GM12878 (cell line): ENCODE measurements around the gene RANBP6. TPM values are rescaled to one million over a fixed set of nuclear protein-coding genes. Genes with fewer than 3 reads are reported as not detected.
A peak's percentile ranks its signal among the peaks of the same experiment; 100 is the strongest.

Experiments used
- ATF7 ChIP-seq: fragments of 450-650 bp; IDR thresholded peaks from 2 replicates; pipeline ENCODE4 v1.6.1; 2016; ENCODE audit warnings: low read depth, mild to moderate bottlenecking
- BHLHE40 ChIP-seq, 2 experiments: fragments of 450-650 bp in 1 of 2; IDR thresholded peaks; 2 replicates each; pipeline ENCODE4 v1.6.1; 2011 to 2017; ENCODE audit warnings: low read depth in 2 of 2, borderline replicate concordance in 1 of 2, improper control_type of control experiment in 1 of 2, low read length in 1 of 2, mild to moderate bottlenecking in 1 of 2
- CHD2 ChIP-seq: IDR thresholded peaks from 2 replicates; pipeline ENCODE4 v1.6.1; 2011; ENCODE audit warnings: low read depth, low read length, improper control_type of control experiment, borderline replicate concordance
- CHD4 ChIP-seq: fragments of 200-600 bp; sonication (generic); IDR thresholded peaks from 2 replicates; pipeline ENCODE4 v1.6.1; 2016; ENCODE audit warnings: mild to moderate bottlenecking
- HDAC2 ChIP-seq: fragments of 200-600 bp; sonication (generic); IDR thresholded peaks from 2 replicates; pipeline ENCODE4 v1.6.1; 2017
- HDGF ChIP-seq: fragments of 450-650 bp; IDR thresholded peaks from 2 replicates; pipeline ENCODE4 v1.6.1; 2016; ENCODE audit warnings: antibody characterized with exemption
- IKZF1 ChIP-seq: fragments of 450-650 bp; conservative IDR thresholded peaks from 2 replicates; pipeline ENCODE4 v1.6.1; 2017; ENCODE audit warnings: antibody characterized with exemption, mild to moderate bottlenecking
- KLF5 ChIP-seq: fragments of 450-650 bp; IDR thresholded peaks from 2 replicates; pipeline ENCODE4 v1.6.1; 2014; ENCODE audit warnings: mild to moderate bottlenecking; ENCODE audit not compliant: partially characterized antibody
- LARP7 ChIP-seq: fragments of 450-650 bp; IDR thresholded peaks from 2 replicates; pipeline ENCODE4 v1.6.1; 2017; ENCODE audit warnings: mild to moderate bottlenecking
- NFYA ChIP-seq: IDR thresholded peaks from 2 replicates; pipeline ENCODE4 v1.6.1; 2011; ENCODE audit warnings: low read depth, mild to moderate bottlenecking, low read length, improper control_type of control experiment, borderline replicate concordance
- NRF1 ChIP-seq: conservative IDR thresholded peaks from 2 replicates; pipeline ENCODE4 v1.6.1; 2011; ENCODE audit warnings: mild to moderate bottlenecking, low read depth, low read length, improper control_type of control experiment
- YBX1 ChIP-seq: fragments of 450-650 bp; IDR thresholded peaks from 2 replicates; pipeline ENCODE4 v1.6.1; 2016; ENCODE audit warnings: antibody characterized with exemption
- ZNF24 ChIP-seq: fragments of 450-650 bp; IDR thresholded peaks from 2 replicates; pipeline ENCODE4 v1.6.1; 2017; ENCODE audit warnings: antibody characterized with exemption, mild to moderate bottlenecking
- polyA plus RNA-seq, 11 experiments: library from polyadenylated mRNA; depleted of rRNA in 4 of 11; unstranded in 6 of 11; stranded (reverse) in 5 of 11; fragments of >200 nt; fragmentation: Nextera tagmentation in 4 of 11; fragmentation: Illumina TruSeq in 1 of 11; extraction: Ambion mirVana in 4 of 11; extraction: Trizol in 1 of 11; gene quantifications; 1 replicate in 1 of 11; 2 replicates in 10 of 11; pipeline versions ENCODE4 v1.2.1 to v1.2.3, GENCODE V29; 2011 to 2016; ENCODE audit warnings: inconsistent platforms in 2 of 11, missing spikeins in 2 of 11, low read depth in 1 of 11
- total RNA-seq, 4 experiments: library from RNA; depleted of rRNA in 3 of 4; stranded (reverse); fragments of >200 nt in 3 of 4; fragmentation: Illumina TruSeq in 1 of 4; extraction: Trizol in 1 of 4; gene quantifications; 2 replicates each; pipeline versions ENCODE4 v1.2.1 to v1.2.3, GENCODE V29; 2013 to 2021
- TF ChIP-seq, protein P1 (sequence below): IDR thresholded peaks from 2 replicates; pipeline ENCODE4 v1.6.1; 2012; ENCODE audit warnings: improper control_type of control experiment, low read depth, low read length; ENCODE audit not compliant: insufficient replicate concordance
- TF ChIP-seq, protein P2 (sequence below): IDR thresholded peaks from 2 replicates; pipeline ENCODE4 v1.6.1; 2011; ENCODE audit warnings: low read depth, mild to moderate bottlenecking, low read length, moderate library complexity, borderline replicate concordance; ENCODE audit errors: extremely low read depth
- TF ChIP-seq, protein P3 (sequence below): fragments of 450-650 bp; IDR thresholded peaks from 2 replicates; pipeline ENCODE4 v1.6.1; 2014; ENCODE audit warnings: mild to moderate bottlenecking
- TF ChIP-seq, protein P4 (sequence below): fragments of 450-650 bp; IDR thresholded peaks from 2 replicates; pipeline ENCODE4 v1.6.1; 2017; ENCODE audit warnings: antibody characterized with exemption, mild to moderate bottlenecking, moderate library complexity
- TF ChIP-seq, protein P5 (sequence below): IDR thresholded peaks from 2 replicates; pipeline ENCODE4 v1.6.1; 2012; ENCODE audit warnings: low read depth, low read length, improper control_type of control experiment
- TF ChIP-seq, protein P6 (sequence below): IDR thresholded peaks from 2 replicates; pipeline ENCODE4 v1.6.1; 2011; ENCODE audit warnings: borderline replicate concordance, low read depth, mild to moderate bottlenecking, moderate library complexity, mixed read lengths, low read length; ENCODE audit not compliant: insufficient read depth; ENCODE audit errors: extremely low read length

Gene RANBP6
- total and polyA plus RNA-seq, 10 of the 15 experiments (the other 5 are each of a cell fraction or from before 2014, with no cell fraction given): 10.9 to 26.9 (median 19.4) TPM

DNA sequence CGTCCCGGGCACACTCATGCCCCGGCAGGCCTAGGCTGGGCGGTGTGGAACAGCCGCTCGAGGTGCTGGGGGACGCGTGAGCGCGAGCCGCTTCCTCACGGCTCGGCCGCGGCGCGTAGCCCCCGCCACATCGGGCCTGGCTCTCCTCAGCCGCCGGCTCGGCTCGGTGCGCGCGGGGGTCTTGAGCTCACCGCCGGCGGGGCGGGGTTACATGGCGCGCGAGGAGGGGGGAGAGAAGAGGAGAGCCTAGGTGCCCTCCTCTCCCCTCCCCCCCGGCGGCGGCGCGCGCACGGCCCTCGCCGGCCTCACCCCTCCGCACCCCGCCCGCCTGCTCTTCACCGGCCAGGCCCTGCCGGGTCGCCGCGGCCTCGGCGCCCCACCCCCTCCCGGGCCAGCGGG, 7.7 kb downstream of the RANBP6 start (continued):
- TF ChIP-seq, protein P1, sequence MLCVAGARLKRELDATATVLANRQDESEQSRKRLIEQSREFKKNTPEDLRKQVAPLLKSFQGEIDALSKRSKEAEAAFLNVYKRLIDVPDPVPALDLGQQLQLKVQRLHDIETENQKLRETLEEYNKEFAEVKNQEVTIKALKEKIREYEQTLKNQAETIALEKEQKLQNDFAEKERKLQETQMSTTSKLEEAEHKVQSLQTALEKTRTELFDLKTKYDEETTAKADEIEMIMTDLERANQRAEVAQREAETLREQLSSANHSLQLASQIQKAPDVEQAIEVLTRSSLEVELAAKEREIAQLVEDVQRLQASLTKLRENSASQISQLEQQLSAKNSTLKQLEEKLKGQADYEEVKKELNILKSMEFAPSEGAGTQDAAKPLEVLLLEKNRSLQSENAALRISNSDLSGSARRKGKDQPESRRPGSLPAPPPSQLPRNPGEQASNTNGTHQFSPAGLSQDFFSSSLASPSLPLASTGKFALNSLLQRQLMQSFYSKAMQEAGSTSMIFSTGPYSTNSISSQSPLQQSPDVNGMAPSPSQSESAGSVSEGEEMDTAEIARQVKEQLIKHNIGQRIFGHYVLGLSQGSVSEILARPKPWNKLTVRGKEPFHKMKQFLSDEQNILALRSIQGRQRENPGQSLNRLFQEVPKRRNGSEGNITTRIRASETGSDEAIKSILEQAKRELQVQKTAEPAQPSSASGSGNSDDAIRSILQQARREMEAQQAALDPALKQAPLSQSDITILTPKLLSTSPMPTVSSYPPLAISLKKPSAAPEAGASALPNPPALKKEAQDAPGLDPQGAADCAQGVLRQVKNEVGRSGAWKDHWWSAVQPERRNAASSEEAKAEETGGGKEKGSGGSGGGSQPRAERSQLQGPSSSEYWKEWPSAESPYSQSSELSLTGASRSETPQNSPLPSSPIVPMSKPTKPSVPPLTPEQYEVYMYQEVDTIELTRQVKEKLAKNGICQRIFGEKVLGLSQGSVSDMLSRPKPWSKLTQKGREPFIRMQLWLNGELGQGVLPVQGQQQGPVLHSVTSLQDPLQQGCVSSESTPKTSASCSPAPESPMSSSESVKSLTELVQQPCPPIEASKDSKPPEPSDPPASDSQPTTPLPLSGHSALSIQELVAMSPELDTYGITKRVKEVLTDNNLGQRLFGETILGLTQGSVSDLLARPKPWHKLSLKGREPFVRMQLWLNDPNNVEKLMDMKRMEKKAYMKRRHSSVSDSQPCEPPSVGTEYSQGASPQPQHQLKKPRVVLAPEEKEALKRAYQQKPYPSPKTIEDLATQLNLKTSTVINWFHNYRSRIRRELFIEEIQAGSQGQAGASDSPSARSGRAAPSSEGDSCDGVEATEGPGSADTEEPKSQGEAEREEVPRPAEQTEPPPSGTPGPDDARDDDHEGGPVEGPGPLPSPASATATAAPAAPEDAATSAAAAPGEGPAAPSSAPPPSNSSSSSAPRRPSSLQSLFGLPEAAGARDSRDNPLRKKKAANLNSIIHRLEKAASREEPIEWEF: no peak
- TF ChIP-seq KLF5 (no peak), HDGF (no peak), ZNF24 (0 out of 2 replicates have a peak, but pooled peaks have one; percentile 26), NFYA (no peak), CHD4 (no peak), IKZF1 (0 out of 2 replicates have a peak, but pooled peaks have one; percentile 55), LARP7 (peak; percentile 46; the same call in 1 of the 2 replicates), BHLHE40 (IDR thresholded peaks at IDR 0.05; ENCODE audit: borderline replicate concordance in 1 of 2, low read depth in 2 of 2, low read length in 1 of 2) (peak in 1 of 2 experiments; percentile 44; a peak in 2 of 4 replicates), NRF1 (no peak), CHD2 (0 out of 2 replicates have a peak, but pooled peaks have one; percentile 11), ATF7 (no peak), HDAC2 (no peak), YBX1 (no peak)
- TF ChIP-seq, protein P2, sequence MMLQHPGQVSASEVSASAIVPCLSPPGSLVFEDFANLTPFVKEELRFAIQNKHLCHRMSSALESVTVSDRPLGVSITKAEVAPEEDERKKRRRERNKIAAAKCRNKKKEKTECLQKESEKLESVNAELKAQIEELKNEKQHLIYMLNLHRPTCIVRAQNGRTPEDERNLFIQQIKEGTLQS: no peak
- TF ChIP-seq, protein P3, sequence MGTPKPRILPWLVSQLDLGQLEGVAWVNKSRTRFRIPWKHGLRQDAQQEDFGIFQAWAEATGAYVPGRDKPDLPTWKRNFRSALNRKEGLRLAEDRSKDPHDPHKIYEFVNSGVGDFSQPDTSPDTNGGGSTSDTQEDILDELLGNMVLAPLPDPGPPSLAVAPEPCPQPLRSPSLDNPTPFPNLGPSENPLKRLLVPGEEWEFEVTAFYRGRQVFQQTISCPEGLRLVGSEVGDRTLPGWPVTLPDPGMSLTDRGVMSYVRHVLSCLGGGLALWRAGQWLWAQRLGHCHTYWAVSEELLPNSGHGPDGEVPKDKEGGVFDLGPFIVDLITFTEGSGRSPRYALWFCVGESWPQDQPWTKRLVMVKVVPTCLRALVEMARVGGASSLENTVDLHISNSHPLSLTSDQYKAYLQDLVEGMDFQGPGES: no peak
- TF ChIP-seq, protein P4, sequence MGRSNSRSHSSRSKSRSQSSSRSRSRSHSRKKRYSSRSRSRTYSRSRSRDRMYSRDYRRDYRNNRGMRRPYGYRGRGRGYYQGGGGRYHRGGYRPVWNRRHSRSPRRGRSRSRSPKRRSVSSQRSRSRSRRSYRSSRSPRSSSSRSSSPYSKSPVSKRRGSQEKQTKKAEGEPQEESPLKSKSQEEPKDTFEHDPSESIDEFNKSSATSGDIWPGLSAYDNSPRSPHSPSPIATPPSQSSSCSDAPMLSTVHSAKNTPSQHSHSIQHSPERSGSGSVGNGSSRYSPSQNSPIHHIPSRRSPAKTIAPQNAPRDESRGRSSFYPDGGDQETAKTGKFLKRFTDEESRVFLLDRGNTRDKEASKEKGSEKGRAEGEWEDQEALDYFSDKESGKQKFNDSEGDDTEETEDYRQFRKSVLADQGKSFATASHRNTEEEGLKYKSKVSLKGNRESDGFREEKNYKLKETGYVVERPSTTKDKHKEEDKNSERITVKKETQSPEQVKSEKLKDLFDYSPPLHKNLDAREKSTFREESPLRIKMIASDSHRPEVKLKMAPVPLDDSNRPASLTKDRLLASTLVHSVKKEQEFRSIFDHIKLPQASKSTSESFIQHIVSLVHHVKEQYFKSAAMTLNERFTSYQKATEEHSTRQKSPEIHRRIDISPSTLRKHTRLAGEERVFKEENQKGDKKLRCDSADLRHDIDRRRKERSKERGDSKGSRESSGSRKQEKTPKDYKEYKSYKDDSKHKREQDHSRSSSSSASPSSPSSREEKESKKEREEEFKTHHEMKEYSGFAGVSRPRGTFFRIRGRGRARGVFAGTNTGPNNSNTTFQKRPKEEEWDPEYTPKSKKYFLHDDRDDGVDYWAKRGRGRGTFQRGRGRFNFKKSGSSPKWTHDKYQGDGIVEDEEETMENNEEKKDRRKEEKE: no peak
- TF ChIP-seq, protein P5, sequence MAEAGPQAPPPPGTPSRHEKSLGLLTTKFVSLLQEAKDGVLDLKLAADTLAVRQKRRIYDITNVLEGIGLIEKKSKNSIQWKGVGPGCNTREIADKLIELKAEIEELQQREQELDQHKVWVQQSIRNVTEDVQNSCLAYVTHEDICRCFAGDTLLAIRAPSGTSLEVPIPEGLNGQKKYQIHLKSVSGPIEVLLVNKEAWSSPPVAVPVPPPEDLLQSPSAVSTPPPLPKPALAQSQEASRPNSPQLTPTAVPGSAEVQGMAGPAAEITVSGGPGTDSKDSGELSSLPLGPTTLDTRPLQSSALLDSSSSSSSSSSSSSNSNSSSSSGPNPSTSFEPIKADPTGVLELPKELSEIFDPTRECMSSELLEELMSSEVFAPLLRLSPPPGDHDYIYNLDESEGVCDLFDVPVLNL: no peak
- TF ChIP-seq, protein P6, sequence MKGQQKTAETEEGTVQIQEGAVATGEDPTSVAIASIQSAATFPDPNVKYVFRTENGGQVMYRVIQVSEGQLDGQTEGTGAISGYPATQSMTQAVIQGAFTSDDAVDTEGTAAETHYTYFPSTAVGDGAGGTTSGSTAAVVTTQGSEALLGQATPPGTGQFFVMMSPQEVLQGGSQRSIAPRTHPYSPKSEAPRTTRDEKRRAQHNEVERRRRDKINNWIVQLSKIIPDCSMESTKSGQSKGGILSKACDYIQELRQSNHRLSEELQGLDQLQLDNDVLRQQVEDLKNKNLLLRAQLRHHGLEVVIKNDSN: no peak
